BLaER1 (cell line): ENCODE results near the gene RPTOR.

Experiments
- H3K27ac ChIP-seq: shearing (Covaris generic); formaldehyde crosslinking; 2 replicates; pipeline ENCODE4 v1.8.1; 2022
- H3K27me3 ChIP-seq: shearing (Covaris generic); formaldehyde crosslinking; 2 replicates; pipeline ENCODE4 v1.8.1; 2022
- H3K36me3 ChIP-seq: shearing (Covaris generic); formaldehyde crosslinking; 2 replicates; pipeline ENCODE4 v1.8.1; 2022
- H3K4me1 ChIP-seq: shearing (Covaris generic); formaldehyde crosslinking; 2 replicates; pipeline ENCODE4 v1.8.1; 2022
- H3K4me2 ChIP-seq: shearing (Covaris generic); formaldehyde crosslinking; 2 replicates; pipeline ENCODE4 v1.8.1; 2022
- H3K4me3 ChIP-seq: shearing (Covaris generic); formaldehyde crosslinking; 2 replicates; pipeline ENCODE4 v1.8.1; 2022
- H3K9ac ChIP-seq: shearing (Covaris generic); formaldehyde crosslinking; 2 replicates; pipeline ENCODE4 v1.8.1; 2022
- H3K9me3 ChIP-seq: shearing (Covaris generic); formaldehyde crosslinking; 2 replicates; pipeline ENCODE4 v1.8.1; 2022
- H4K20me1 ChIP-seq: shearing (Covaris generic); formaldehyde crosslinking; 2 replicates; pipeline ENCODE4 v1.8.1; 2022
- Cebpa-rat ChIP-seq: shearing (Covaris generic); IDR thresholded peaks from 2 replicates; pipeline ENCODE4 v1.8.1; 2022

Gene RPTOR

DNA sequence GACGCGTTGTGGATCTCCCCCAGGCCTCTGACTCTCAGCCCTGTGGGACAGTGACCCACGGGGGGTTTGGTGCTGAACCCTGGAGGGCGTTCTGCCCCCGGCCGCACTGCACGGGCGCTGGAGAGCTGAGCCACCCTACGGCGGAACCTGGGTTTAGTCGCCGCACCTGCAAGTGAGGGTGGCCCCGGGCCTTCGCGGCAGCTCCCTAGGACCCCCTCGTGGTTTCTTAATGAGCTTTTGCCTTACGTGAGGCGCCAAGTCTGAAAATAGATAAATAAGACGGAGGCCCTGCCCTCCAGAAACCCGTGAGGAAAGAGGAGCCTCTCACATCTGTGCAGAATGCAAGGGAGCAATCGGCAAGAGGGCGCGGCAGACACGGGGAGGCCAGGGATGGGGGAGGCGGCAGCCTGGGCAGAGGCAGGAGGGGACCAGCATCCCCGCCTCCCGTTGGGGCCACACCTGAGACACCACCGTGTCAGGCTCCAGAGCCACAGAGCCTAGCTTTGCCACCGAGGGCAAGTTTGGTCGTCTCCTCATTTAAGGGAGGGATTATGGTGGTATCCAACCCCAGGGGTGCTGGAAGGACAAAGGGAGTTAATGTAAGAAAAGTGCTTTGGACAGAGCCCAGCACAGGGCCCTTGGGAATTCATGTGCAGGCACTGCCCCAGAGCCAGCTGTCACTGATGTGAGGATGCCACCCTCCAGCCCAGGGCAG is 293.8 kb downstream of the RPTOR start:
- Histone ChIP-seq H3K4me1 (peaks cover 62% of the 10 kb centered on the region), H3K9ac (no peak overlapping the region), H3K4me2 (peak overlapping the region; percentile 36), H3K9me3 (no peaks in the 10 kb centered on the region), H3K36me3 (peaks cover 14% of the 10 kb centered on the region; the same call in 1 of the 2 replicates), H4K20me1 (peaks cover 81% of the 10 kb centered on the region), H3K27me3 (peaks cover 35% of the 10 kb centered on the region), H3K27ac (no peak overlapping the region), H3K4me3 (no peak overlapping the region)
- no peak for TF ChIP-seq Cebpa-rat

DNA sequence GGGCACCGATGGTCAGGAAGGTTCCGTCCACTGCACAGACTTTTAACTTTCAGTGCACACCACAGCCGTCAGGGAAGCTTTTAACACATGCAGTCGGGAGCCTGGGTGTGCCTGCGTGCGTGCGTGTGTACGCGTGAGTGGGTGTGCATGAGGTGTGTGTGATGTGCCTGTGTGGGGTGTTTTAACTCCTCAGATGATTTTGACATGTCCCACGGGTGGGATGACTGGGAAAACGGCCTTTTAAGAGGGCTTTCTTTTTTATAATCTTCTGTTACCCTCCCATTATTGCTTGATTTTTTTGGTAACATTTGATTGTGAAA is 294.3 kb downstream of the RPTOR start:
- Histone ChIP-seq H3K27ac (no peak overlapping the region), H3K4me3 (no peak overlapping the region), H3K4me1 (peaks cover 62% of the 10 kb centered on the region), H3K27me3 (peaks cover 40% of the 10 kb centered on the region), H3K4me2 (peak overlapping the region; percentile 36), H3K9ac (no peak overlapping the region), H4K20me1 (peaks cover 81% of the 10 kb centered on the region), H3K9me3 (no peaks in the 10 kb centered on the region), H3K36me3 (peaks cover 14% of the 10 kb centered on the region; the same call in 1 of the 2 replicates)
- no peak for TF ChIP-seq Cebpa-rat

DNA sequence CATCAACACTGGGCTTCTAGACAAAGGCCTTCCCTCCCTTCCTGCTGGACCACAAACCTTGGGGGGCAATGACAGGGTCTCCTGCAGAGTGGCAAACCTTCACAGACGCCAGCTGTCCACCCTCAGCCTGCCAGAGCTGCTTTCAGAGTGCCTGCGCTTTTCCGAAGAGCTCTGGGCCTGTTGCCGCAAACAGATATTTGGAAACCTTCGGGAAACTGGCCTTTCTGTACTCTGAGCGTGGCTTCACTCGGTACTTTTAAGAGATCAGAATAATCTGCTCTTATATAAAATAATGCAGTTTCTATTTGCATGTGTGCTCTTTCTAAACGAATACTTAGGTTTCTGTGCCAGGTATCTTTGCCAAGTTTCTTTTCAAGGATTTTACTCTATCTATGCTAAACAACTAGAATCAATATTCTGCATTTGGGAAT is 294.9 kb downstream of the RPTOR start:
- Histone ChIP-seq H3K9me3 (no peaks in the 10 kb centered on the region), H3K27ac (no peak overlapping the region), H4K20me1 (peaks cover 81% of the 10 kb centered on the region), H3K27me3 (peaks cover 46% of the 10 kb centered on the region), H3K4me2 (no peak overlapping the region), H3K9ac (no peak overlapping the region), H3K4me3 (no peak overlapping the region), H3K36me3 (peaks cover 14% of the 10 kb centered on the region; the same call in 1 of the 2 replicates), H3K4me1 (peaks cover 62% of the 10 kb centered on the region)
- TF ChIP-seq Cebpa-rat, result no peak

DNA sequence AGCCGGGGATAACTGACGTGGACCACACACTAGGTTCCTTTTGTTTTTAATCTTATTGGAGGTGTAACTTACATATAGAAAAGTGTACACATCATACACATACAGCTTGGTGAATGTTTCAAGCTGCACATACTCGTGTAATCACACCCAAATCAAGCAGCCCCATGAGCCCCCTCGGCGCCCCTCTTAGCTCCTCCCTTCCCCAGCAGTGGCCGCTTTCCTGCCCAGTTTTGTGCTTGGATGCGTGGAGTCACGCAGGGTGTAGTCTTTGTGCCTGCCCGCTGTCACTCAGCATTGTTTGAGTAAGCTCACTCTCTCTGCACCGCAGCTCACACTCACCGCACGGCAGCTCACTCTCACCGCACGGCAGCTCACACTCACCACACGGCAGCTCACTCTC is 295.3 kb downstream of the RPTOR start:
- TF ChIP-seq Cebpa-rat, result no peak
- H3K9ac ChIP-seq, result no peak overlapping the region
- peaks cover 14% of the 10 kb centered on the region; the same call in 1 of the 2 replicates for H3K36me3 ChIP-seq
- H3K4me1 ChIP-seq, result peaks cover 64% of the 10 kb centered on the region
- peaks cover 81% of the 10 kb centered on the region for H4K20me1 ChIP-seq
- no peak overlapping the region for H3K4me3 ChIP-seq
- H3K4me2 ChIP-seq, result no peak overlapping the region
- H3K9me3 ChIP-seq, result no peaks in the 10 kb centered on the region
- no peak overlapping the region for H3K27ac ChIP-seq
- H3K27me3 ChIP-seq, result peaks cover 46% of the 10 kb centered on the region

DNA sequence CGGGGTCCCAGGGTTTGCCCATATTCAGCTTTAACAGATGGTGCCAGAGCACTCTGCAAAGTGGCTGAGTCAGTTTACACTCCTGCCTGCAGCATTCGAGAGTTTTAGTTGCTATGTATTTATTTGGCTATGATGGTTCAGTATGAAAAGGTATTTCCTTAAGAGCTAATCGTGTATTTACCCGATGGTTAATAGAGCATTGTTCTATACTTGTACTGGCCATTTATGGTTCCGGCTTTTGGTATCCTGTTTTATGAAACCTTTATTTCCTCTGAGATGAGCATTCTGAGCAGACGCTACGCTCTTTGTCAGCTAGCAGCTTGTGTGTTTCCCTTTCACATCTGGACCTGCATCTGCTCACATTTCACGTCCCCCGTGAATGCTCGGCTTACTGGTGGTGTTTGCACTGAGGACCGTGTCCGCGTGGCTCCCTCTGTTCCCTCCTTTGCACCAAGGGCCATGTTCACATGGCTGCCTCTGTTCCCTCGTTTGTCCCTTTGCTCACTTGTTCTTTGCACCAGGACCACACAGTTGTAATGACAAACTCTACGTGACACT is 297.9 kb downstream of the RPTOR start:
- peaks cover 16% of the 10 kb centered on the region for H3K36me3 ChIP-seq
- H3K4me1 ChIP-seq, result peaks cover 73% of the 10 kb centered on the region
- H3K27ac ChIP-seq, result no peak overlapping the region
- peaks cover 30% of the 10 kb centered on the region for H3K27me3 ChIP-seq
- no peak overlapping the region for H3K9ac ChIP-seq
- H3K4me2 ChIP-seq, result peak overlapping the region; percentile 96
- TF ChIP-seq Cebpa-rat, result no peak
- H3K9me3 ChIP-seq, result peaks cover 5% of the 10 kb centered on the region; the same call in 1 of the 2 replicates
- peaks cover 83% of the 10 kb centered on the region for H4K20me1 ChIP-seq
- no peak overlapping the region for H3K4me3 ChIP-seq

DNA sequence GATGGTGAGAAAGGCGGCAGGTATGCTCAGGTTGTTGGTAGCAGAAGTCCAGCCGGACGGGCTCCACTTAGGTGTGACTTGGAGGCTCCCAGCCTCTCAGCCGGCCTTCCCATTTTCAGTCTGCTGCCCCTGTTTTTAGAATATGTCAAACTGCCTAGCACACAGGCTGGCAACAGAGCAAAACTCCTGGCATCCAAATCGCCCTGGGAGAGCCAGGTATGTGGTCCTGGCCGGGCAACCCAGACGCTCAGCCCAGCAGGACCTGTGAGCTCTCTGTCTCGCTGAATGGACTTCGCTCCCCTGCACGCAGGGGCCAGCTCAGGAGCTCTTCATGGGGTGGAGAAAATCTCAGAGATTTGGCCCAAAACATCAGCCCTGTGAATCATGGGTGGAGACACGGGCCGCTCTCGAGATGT is 299.1 kb downstream of the RPTOR start:
- H3K9ac ChIP-seq, result no peak overlapping the region
- peaks cover 5% of the 10 kb centered on the region; the same call in 1 of the 2 replicates for H3K9me3 ChIP-seq
- H4K20me1 ChIP-seq, result peaks cover 83% of the 10 kb centered on the region
- peaks cover 66% of the 10 kb centered on the region for H3K4me1 ChIP-seq
- H3K4me3 ChIP-seq, result no peak overlapping the region
- TF ChIP-seq Cebpa-rat, result no peak
- peaks cover 27% of the 10 kb centered on the region for H3K36me3 ChIP-seq
- H3K27me3 ChIP-seq, result peaks cover 18% of the 10 kb centered on the region
- H3K27ac ChIP-seq, result no peak overlapping the region
- H3K4me2 ChIP-seq, result peak overlapping the region; percentile 96

DNA sequence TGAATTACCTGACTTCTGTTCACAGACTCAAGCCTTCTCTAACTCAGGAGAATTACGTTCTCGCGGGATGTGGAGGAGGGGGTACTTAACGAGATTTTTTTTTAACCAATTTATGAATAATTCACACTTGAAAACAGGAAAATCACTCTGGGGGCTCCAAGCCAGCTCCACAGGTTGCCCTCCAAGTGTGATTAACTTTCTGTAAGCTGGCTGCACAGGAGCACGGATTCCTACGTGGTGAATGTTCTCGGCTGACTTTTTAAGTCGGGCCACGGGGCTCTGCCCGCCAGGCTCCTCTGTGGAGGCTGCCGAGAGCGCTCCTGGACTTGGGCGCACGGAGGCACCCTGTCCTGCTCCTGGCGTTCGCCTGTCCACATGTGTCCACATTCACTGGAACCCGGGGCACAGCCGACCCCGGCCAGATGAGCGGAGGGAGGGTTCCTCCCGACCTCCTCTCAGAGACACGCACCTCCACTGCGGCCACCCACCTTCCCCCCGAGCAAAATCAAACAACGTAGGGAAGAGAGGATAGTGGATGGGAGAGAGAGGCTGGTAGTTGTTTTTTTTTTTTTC is 299.9 kb downstream of the RPTOR start:
- peaks cover 32% of the 10 kb centered on the region for H3K36me3 ChIP-seq

DNA sequence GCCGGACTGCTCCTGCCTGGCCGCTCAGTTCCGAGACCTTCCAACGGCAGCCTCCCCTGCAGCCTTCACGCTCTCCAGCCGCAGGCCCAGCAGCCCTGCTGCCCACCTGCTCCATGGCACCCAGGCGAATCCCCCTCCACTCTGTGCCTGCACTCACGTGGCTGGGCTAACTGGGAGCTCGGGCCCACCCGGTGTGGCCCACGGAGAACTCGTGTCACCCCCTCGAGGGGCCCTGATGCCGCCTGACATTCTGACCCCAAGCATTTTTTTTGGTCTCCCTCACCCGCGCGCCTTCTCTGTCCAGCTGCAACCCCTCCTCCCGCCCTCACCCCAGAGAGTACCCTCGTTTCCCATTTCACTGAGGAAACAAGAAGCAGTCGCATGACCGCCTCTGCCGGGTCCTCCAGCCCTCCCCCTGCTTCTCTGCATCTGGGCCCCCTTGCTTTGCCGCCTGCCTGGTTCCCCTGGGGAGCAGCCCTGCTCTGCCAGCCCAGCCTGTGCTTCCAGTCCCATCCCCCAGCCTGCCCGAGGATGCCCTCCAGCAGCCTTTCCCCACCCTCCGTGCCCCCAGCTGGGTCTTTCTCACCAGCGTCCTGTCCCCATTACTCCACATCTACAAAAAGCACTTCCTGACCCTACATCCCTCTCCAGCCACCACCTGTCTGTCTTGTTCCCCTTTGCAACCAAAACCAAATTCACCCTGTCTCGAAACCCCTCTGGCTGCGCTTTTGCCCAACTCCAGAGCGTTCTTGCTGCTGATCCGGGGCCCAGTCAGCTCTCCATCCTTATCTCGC is 300.6 kb downstream of the RPTOR start:
- Histone ChIP-seq H3K27me3 (peaks cover 14% of the 10 kb centered on the region), H3K4me3 (peak overlapping the region; percentile 11), H3K4me1 (peaks cover 63% of the 10 kb centered on the region), H3K9me3 (peaks cover 5% of the 10 kb centered on the region; the same call in 1 of the 2 replicates), H3K27ac (peak overlapping the region; percentile 69), H4K20me1 (peaks cover 80% of the 10 kb centered on the region), H3K36me3 (peaks cover 37% of the 10 kb centered on the region), H3K9ac (peak overlapping the region; percentile 39; the same call in 1 of the 2 replicates), H3K4me2 (peak overlapping the region; percentile 96)
- TF ChIP-seq Cebpa-rat, result no peak

More for the DNA sequence above, 299.9 kb downstream of the RPTOR start:
- Histone ChIP-seq H3K4me2 (peak overlapping the region; percentile 96), H3K4me1 (peaks cover 63% of the 10 kb centered on the region), H3K4me3 (peak overlapping the region; percentile 11), H3K9me3 (peaks cover 5% of the 10 kb centered on the region; the same call in 1 of the 2 replicates), H4K20me1 (peaks cover 76% of the 10 kb centered on the region), H3K27me3 (peaks cover 14% of the 10 kb centered on the region), H3K9ac (peak overlapping the region; percentile 39; the same call in 1 of the 2 replicates), H3K27ac (peak overlapping the region; percentile 40; the same call in 1 of the 2 replicates)
- no peak for TF ChIP-seq Cebpa-rat

DNA sequence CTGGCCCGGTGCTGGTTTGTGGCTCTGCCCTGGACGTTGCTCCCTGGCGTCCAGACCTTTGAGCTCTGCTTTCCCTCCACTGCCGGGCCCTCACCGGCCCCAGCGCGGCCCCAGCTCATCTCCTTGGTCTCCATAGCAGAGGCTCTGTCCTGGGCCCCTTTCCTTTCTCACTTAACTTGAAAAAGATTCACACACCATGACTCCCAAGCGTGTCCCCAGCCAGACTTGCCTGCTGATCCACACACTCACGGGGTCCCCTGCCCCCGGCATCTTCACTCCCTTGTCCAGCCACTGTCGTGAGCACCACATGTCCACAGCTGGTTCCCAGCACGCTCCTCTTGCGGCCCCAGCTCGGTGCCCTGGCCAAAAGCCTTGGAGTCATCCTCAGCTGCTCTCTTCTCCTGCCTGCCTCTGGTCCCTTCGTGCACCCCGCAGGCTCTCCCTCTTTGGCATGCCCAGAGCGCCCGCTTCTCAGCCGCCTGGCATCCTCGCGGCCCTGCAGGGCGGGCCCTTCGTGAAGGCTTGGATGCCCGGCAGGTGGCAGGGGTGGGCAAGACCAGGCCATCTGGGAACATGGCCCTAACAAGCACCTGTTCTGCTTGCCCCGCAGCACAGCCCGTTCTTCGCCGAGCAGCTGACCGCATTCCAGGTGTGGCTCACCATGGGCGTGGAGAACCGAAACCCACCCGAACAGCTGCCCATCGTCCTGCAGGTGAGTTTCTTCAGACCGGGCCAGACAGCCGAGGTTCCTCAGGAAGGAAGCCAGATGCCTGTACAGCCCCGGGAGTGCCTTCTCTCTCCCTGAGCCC is 301.4 kb downstream of the RPTOR start:
- Histone ChIP-seq H3K9ac (0 out of 2 replicates have a peak overlapping the region, but pooled peaks have one; percentile 8), H3K4me3 (peak overlapping the region; percentile 11), H3K4me2 (peak overlapping the region; percentile 96), H4K20me1 (peaks cover 80% of the 10 kb centered on the region), H3K27ac (peak overlapping the region; percentile 69), H3K36me3 (peaks cover 34% of the 10 kb centered on the region), H3K4me1 (peaks cover 63% of the 10 kb centered on the region), H3K27me3 (peaks cover 14% of the 10 kb centered on the region), H3K9me3 (peaks cover 5% of the 10 kb centered on the region; the same call in 1 of the 2 replicates)
- no peak for TF ChIP-seq Cebpa-rat
